Endothelial cell (in vitro differentiated cells): ENCODE data around the gene KCNK10. TPM values are rescaled to one million over a fixed set of nuclear protein-coding genes. Genes with fewer than 3 reads are reported as not detected.

ENCODE experiments used
- DNase-seq: peaks from one replicate; pipeline ENCODE4 v3.0.0; 2021; ENCODE audit warnings: low spot score
- H3K27ac Mint-ChIP-seq: one replicate; pipeline ENCODE4 v1.8.0; 2021; ENCODE audit warnings: mixed read lengths, inconsistent platforms; ENCODE audit not compliant: unreplicated experiment
- H3K27me3 Mint-ChIP-seq: one replicate; pipeline ENCODE4 v1.8.0; 2021; ENCODE audit warnings: mild to moderate bottlenecking, moderate library complexity, mixed read lengths, inconsistent platforms; ENCODE audit not compliant: unreplicated experiment
- H3K36me3 Mint-ChIP-seq: one replicate; pipeline ENCODE4 v1.8.0; 2021; ENCODE audit warnings: mild to moderate bottlenecking, low read depth, mixed read lengths, inconsistent platforms; ENCODE audit not compliant: unreplicated experiment
- H3K4me1 Mint-ChIP-seq: one replicate; pipeline ENCODE4 v1.8.0; 2021; ENCODE audit warnings: mild to moderate bottlenecking, mixed read lengths, inconsistent platforms; ENCODE audit not compliant: unreplicated experiment
- H3K4me3 Mint-ChIP-seq: one replicate; pipeline ENCODE4 v1.8.0; 2021; ENCODE audit warnings: mild to moderate bottlenecking, mixed read lengths, inconsistent platforms; ENCODE audit not compliant: unreplicated experiment
- H3K9me3 Mint-ChIP-seq: one replicate; pipeline ENCODE4 v1.8.0; 2021; ENCODE audit warnings: mixed read lengths, inconsistent platforms; ENCODE audit not compliant: unreplicated experiment
- total RNA-seq: library from RNA; stranded (reverse); fragmentation: NEBNext Ultra II Directional; extraction: Animal tissue kit (Norgen Biotek cat#: 25700); gene quantifications from one replicate; pipeline ENCODE4 v1.2.1, GENCODE V29; 2021; ENCODE audit not compliant: unreplicated experiment
- TF ChIP-seq, protein P1 (sequence below): fragments of 200-600 bp; sonication (generic); IDR thresholded peaks from one replicate; pipeline ENCODE4 v1.5.0; 2021; ENCODE audit warnings: antibody characterized with exemption; ENCODE audit not compliant: unreplicated experiment

Gene KCNK10
- total RNA-seq, 1 donor from 2014 or later = 2.3 TPM

DNA sequence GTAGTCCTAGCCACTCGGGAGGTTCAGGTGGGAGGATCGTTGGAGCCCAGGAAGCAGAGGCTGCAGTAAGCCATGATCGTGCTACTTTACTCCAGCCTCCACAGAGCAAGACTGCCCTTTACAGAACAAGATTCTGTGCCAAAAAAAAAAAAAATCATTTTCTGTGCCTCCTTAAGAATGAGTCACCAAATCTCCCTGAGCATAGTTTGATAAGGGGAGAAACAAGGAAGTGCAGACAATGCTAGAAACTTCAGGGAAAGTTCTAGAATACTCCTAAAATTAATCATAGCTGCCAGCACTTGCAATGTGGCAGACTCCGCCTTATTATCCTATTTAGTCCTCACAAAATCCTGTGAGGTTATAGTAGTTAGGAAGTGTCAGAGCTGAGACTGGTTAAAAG lies 74.5 kb downstream of the KCNK10 start:
- TF ChIP-seq, protein P1, sequence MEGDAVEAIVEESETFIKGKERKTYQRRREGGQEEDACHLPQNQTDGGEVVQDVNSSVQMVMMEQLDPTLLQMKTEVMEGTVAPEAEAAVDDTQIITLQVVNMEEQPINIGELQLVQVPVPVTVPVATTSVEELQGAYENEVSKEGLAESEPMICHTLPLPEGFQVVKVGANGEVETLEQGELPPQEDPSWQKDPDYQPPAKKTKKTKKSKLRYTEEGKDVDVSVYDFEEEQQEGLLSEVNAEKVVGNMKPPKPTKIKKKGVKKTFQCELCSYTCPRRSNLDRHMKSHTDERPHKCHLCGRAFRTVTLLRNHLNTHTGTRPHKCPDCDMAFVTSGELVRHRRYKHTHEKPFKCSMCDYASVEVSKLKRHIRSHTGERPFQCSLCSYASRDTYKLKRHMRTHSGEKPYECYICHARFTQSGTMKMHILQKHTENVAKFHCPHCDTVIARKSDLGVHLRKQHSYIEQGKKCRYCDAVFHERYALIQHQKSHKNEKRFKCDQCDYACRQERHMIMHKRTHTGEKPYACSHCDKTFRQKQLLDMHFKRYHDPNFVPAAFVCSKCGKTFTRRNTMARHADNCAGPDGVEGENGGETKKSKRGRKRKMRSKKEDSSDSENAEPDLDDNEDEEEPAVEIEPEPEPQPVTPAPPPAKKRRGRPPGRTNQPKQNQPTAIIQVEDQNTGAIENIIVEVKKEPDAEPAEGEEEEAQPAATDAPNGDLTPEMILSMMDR = no peak
- H3K4me3 Mint-ChIP-seq = no peak overlapping the region
- H3K4me1 Mint-ChIP-seq = peaks cover 9% of the 10 kb centered on the region
- DNase-seq = no peak
- H3K9me3 Mint-ChIP-seq = no peaks in the 10 kb centered on the region
- H3K27me3 Mint-ChIP-seq = no peaks in the 10 kb centered on the region
- no peaks in the 10 kb centered on the region for H3K36me3 Mint-ChIP-seq
- H3K27ac Mint-ChIP-seq = no peak overlapping the region

DNA sequence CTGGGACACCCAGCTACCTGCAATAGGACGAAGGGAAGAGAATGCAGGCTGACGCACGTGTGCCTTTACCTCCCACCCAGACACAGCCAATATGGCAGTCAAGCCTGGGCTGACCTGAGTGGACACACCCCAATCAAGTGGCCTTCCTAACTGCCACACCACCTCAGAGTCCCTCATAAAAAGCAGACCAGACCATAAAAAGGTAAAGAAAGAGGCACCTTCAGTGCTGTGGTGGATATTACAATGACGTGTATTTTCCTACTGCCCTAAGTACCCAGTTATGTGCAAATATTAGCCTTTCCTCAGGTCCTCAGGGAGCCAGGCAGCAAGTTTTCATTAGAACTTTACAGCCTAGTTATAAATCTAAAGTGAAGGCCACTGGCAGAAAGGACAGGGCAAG lies 75.8 kb downstream of the KCNK10 start:
- Mint-ChIP-seq H3K4me1 (peaks cover 9% of the 10 kb centered on the region), H3K9me3 (no peaks in the 10 kb centered on the region), H3K27ac (no peak overlapping the region), H3K4me3 (no peak overlapping the region), H3K27me3 (no peaks in the 10 kb centered on the region), H3K36me3 (no peaks in the 10 kb centered on the region)
- DNase-seq = no peak
- TF ChIP-seq, protein P1 = no peak

DNA sequence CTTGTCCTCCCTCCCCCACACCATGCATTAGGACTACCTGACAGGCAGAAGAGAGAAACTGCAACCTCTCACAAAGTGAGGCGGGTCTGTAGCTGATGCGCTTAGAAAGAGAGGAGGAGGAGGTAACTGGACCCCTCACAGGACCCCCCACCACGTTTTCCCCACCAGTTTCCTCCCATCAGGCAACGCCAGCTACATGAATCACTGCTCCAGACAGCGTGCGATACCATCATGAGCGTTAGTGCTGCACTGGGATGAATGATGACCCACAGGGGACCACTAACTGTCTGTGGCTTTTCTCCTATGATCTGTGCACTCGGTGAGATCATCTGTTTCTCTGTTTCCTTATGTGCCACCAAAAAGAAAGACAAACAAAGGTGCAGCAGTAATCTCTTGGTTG lies 77.7 kb downstream of the KCNK10 start:
- Mint-ChIP-seq H3K4me3 (no peak overlapping the region), H3K27me3 (no peaks in the 10 kb centered on the region), H3K4me1 (peaks cover 12% of the 10 kb centered on the region), H3K36me3 (no peaks in the 10 kb centered on the region), H3K9me3 (no peaks in the 10 kb centered on the region), H3K27ac (no peak overlapping the region)
- TF ChIP-seq, protein P1 = no peak
- no peak for DNase-seq

DNA sequence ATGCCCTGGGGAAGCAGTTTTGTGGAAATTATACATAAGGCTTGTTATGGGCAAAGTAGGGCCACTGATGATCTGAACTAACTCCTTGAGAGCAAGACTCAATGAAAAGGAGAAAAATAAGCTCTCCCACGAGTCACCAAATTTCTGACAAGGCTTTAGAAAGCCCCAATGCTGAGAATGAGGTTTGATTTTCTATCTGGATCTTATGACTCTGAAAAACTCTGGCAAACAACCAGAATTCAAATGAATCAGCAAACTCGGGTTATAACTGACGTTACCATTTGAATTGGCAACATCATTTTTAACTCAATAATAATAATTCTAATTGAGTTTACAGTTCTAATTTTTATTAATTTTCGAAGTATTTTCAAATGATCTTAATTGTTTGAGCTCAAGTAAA lies 79.1 kb downstream of the KCNK10 start:
- TF ChIP-seq, protein P1 = no peak

DNA sequence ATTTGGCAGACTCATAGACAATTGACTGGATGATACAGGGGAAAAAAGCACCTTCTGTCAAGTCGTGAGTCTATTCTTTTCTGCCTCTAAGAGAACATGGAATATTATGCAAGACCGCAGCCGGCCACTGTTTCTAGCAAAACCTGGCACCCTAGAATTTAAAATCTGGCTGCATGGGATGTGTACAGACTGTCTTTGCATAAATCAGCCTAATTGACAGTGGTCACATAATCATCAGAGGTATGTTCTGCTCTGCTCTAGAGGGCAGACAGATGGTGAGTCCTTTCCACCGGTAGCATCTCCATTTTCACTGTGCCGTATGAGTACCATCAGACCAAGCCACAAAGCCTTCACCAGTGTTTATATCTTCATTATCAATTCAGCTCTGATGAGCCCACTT lies 80.6 kb downstream of the KCNK10 start:
- no peaks in the 10 kb centered on the region for H3K27me3 Mint-ChIP-seq
- H3K4me3 Mint-ChIP-seq = no peak overlapping the region
- no peak for DNase-seq
- TF ChIP-seq, protein P1 = no peak
- H3K36me3 Mint-ChIP-seq = no peaks in the 10 kb centered on the region
- no peaks in the 10 kb centered on the region for H3K9me3 Mint-ChIP-seq
- peaks cover 16% of the 10 kb centered on the region for H3K4me1 Mint-ChIP-seq
- H3K27ac Mint-ChIP-seq = no peak overlapping the region

More for the DNA sequence above, 79.1 kb downstream of the KCNK10 start:
- H3K27me3 Mint-ChIP-seq = no peaks in the 10 kb centered on the region
- no peak overlapping the region for H3K27ac Mint-ChIP-seq
- DNase-seq = no peak
- no peaks in the 10 kb centered on the region for H3K9me3 Mint-ChIP-seq
- H3K4me1 Mint-ChIP-seq = peaks cover 16% of the 10 kb centered on the region
- no peaks in the 10 kb centered on the region for H3K36me3 Mint-ChIP-seq
- H3K4me3 Mint-ChIP-seq = no peak overlapping the region
